ENCODE results near the gene MRGPRX4.
A peak's percentile ranks its signal among the peaks of the same experiment; 100 is the strongest.
"Not testable (repeated sequence)": the region's sequence is repeated elsewhere in the genome, so short reads cannot be mapped to it uniquely, and the experiment has no call there.

MRGPRX4 gene

GRCh38 chr11:18172666-18173065 is at the start of gene MRGPRX4:
MRGPRX4 (plus strand) TSS chr11:18172837; CDS start chr11:18173257, 420 bp downstream.
- DNase-seq (ENCODE audit: low read depth) = no peak
- no peak within 1 kb of the TSS for H3K4me3 ChIP-seq (ENCODE audit: low read depth, low read length)
- TF ChIP-seq CTCF (conservative IDR thresholded peaks at IDR 0.05; ENCODE audit: low read depth, low read length) = no peak

GRCh38 chr11:18131115-18131514 is 41.5 kb upstream of the MRGPRX4 start:
- DNase-seq (ENCODE audit: low read depth); H3K4me3 ChIP-seq (ENCODE audit: low read depth, low read length): not testable (repeated sequence)

GRCh38 chr11:18132341-18132740 is 40.3 kb upstream of the MRGPRX4 start, which contains the start of gene MRGPRX3:
MRGPRX3 (plus strand) TSS chr11:18132571; CDS start chr11:18137203, 4,632 bp downstream.
- DNase-seq (ENCODE audit: low read depth) = peak; percentile 10
- TF ChIP-seq CTCF (conservative IDR thresholded peaks at IDR 0.05; ENCODE audit: low read depth, low read length) = no peak
- H3K4me3 ChIP-seq (ENCODE audit: low read depth, low read length) = no peak within 1 kb of the TSS

GRCh38 chr11:18135308-18135707 is 37.3 kb upstream of the MRGPRX4 start:
- H3K4me3 ChIP-seq (ENCODE audit: low read depth, low read length) = no peak overlapping the region
- TF ChIP-seq CTCF (conservative IDR thresholded peaks at IDR 0.05; ENCODE audit: low read depth, low read length) = no peak
- no peak for DNase-seq (ENCODE audit: low read depth)

- TF ChIP-seq CTCF (conservative IDR thresholded peaks at IDR 0.05; ENCODE audit: low read depth, low read length) = no peak
- DNase-seq (ENCODE audit: low read depth) = no peak
- no peak overlapping the region for H3K4me3 ChIP-seq (ENCODE audit: low read depth, low read length)
These were observed 35.3 kb upstream of the MRGPRX4 start for GRCh38 chr11:18137186-18137800.

- H3K4me3 ChIP-seq (ENCODE audit: low read depth, low read length) = no peak overlapping the region
- DNase-seq (ENCODE audit: low read depth) = no peak
- no peak for TF ChIP-seq CTCF (conservative IDR thresholded peaks at IDR 0.05; ENCODE audit: low read depth, low read length)
These were observed 32.5 kb upstream of the MRGPRX4 start for GRCh38 chr11:18140145-18140544.

GRCh38 chr11:18144243-18144642 is 28.4 kb upstream of the MRGPRX4 start:
- TF ChIP-seq CTCF (conservative IDR thresholded peaks at IDR 0.05; ENCODE audit: low read depth, low read length) = no peak
- DNase-seq (ENCODE audit: low read depth) = peak; percentile 20
- H3K4me3 ChIP-seq (ENCODE audit: low read depth, low read length) = no peak overlapping the region
